ENCODE results near the gene PIAS1.

GRCh38 chr15:68203486-68203885, 149.4 kb downstream of the PIAS1 start:
- TF ChIP-seq, protein P1, sequence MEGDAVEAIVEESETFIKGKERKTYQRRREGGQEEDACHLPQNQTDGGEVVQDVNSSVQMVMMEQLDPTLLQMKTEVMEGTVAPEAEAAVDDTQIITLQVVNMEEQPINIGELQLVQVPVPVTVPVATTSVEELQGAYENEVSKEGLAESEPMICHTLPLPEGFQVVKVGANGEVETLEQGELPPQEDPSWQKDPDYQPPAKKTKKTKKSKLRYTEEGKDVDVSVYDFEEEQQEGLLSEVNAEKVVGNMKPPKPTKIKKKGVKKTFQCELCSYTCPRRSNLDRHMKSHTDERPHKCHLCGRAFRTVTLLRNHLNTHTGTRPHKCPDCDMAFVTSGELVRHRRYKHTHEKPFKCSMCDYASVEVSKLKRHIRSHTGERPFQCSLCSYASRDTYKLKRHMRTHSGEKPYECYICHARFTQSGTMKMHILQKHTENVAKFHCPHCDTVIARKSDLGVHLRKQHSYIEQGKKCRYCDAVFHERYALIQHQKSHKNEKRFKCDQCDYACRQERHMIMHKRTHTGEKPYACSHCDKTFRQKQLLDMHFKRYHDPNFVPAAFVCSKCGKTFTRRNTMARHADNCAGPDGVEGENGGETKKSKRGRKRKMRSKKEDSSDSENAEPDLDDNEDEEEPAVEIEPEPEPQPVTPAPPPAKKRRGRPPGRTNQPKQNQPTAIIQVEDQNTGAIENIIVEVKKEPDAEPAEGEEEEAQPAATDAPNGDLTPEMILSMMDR (IDR thresholded peaks at IDR 0.05; ENCODE audit: low read length) = no peak
- TF ChIP-seq EZH2 (optimal IDR thresholded peaks at IDR 0.05; ENCODE audit: low read depth, low read length) = no peak
